ENCODE data around the gene FGF12. TPM values are rescaled to one million over a fixed set of nuclear protein-coding genes. Genes with fewer than 3 reads are reported as not detected.

The FGF12 gene
- total RNA-seq, 4 donors from 2014 or later = 0.54 to 6.3 (median 3.9) TPM

DNA sequence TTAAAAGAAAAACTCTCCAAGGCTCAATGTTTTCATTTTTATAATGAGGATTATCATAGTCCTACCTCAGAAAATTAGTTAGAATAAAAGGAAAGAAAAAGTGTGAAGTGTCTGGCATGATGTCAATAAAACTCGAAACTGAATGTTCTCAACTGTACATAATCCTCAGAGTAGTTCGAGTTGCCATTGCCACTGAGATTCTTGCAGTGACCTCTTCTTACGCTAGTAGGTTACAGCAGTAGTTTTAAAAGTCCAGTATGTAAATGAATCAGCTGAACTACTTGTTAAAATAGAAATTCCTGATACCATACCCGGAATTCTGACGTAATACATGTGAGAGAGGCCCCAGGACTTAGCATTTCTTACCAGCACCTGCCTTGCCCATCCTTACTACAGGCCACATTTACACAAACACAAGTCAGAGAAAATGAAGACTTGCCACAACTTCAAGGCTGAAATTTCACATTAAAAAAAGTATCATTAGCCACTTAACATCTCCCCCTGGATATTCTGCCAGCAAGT, 502.6 kb downstream of the FGF12 start:
- Histone ChIP-seq H3K27me3 (no peaks in the 10 kb centered on the region), H3K36me3 (no peaks in the 10 kb centered on the region), H3K4me1 (no peaks in the 10 kb centered on the region), H3K4me3 (replicated peaks in 1 of 3) (no peak overlapping the region), H3K27ac (no peak overlapping the region), H3K9me3 (no peaks in the 10 kb centered on the region)
- no peak for DNase-seq
- TF ChIP-seq, protein P1, sequence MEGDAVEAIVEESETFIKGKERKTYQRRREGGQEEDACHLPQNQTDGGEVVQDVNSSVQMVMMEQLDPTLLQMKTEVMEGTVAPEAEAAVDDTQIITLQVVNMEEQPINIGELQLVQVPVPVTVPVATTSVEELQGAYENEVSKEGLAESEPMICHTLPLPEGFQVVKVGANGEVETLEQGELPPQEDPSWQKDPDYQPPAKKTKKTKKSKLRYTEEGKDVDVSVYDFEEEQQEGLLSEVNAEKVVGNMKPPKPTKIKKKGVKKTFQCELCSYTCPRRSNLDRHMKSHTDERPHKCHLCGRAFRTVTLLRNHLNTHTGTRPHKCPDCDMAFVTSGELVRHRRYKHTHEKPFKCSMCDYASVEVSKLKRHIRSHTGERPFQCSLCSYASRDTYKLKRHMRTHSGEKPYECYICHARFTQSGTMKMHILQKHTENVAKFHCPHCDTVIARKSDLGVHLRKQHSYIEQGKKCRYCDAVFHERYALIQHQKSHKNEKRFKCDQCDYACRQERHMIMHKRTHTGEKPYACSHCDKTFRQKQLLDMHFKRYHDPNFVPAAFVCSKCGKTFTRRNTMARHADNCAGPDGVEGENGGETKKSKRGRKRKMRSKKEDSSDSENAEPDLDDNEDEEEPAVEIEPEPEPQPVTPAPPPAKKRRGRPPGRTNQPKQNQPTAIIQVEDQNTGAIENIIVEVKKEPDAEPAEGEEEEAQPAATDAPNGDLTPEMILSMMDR (IDR thresholded peaks at IDR 0.05) = no peak
- TF ChIP-seq POLR2A (IDR thresholded peaks at IDR 0.05) = no peak
- intact Hi-C loops (cut with DNase I) = no loop called here
- 56 to 61% methylated on average over 5 of the region's 5 CpGs for WGBS, 2 donors

DNA sequence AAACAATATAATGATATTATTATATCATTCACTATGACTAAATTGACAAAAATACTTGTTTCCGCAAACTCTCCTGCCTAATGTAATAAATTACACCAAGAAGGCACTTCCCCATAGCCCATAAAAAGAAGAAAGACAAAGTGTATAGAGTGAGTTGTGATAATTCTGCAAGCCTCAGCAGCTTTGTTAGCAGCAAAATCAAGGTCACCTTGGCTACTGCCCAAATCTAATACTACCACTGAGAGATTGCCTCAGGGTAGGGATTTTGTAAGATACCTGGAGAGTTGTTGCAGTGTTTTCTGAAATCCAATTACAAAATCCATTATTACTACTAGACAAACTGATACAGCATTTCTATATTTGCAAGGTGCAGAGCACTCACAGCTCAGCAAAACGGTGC, 503.5 kb downstream of the FGF12 start:
- no peak for DNase-seq
- H3K36me3 ChIP-seq = no peaks in the 10 kb centered on the region
- H3K27ac ChIP-seq = no peak overlapping the region
- TF ChIP-seq POLR2A (IDR thresholded peaks at IDR 0.05) = no peak
- TF ChIP-seq, protein P1 (IDR thresholded peaks at IDR 0.05) = no peak
- no peak overlapping the region for H3K4me3 ChIP-seq (replicated peaks in 1 of 3)
- H3K4me1 ChIP-seq = no peaks in the 10 kb centered on the region
- 82 to 85% methylated on average over 2 of the region's 2 CpGs for WGBS, 2 donors
- no peaks in the 10 kb centered on the region for H3K9me3 ChIP-seq
- intact Hi-C loops (cut with DNase I) = no loop called here
- H3K27me3 ChIP-seq = no peaks in the 10 kb centered on the region

GRCh38 chr3:192220915-192221314, 506.4 kb downstream of the FGF12 start:
- DNase-seq = no peak
- H3K4me3 ChIP-seq (replicated peaks in 1 of 3) = no peak overlapping the region
- TF ChIP-seq, protein P1 (IDR thresholded peaks at IDR 0.05) = no peak
- TF ChIP-seq POLR2A (IDR thresholded peaks at IDR 0.05) = no peak
- 81 to 90% methylated on average over 1 of the region's 1 CpG for WGBS, 2 donors
- H3K36me3 ChIP-seq = no peaks in the 10 kb centered on the region
- H3K27me3 ChIP-seq = no peaks in the 10 kb centered on the region
- no peak overlapping the region for H3K27ac ChIP-seq
- no peaks in the 10 kb centered on the region for H3K9me3 ChIP-seq
- intact Hi-C loops (cut with DNase I) = no loop called here
- peaks cover 0 to 4% of the 10 kb centered on the region in 2 donors for H3K4me1 ChIP-seq

GRCh38 chr3:192219926-192220325, 507.4 kb downstream of the FGF12 start:
- TF ChIP-seq, protein P1 (IDR thresholded peaks at IDR 0.05) = no peak
- TF ChIP-seq POLR2A (IDR thresholded peaks at IDR 0.05) = no peak
- Histone ChIP-seq H3K27me3 (no peaks in the 10 kb centered on the region), H3K4me1 (peaks cover 0 to 8% of the 10 kb centered on the region in 2 donors), H3K27ac (no peak overlapping the region), H3K36me3 (no peaks in the 10 kb centered on the region), H3K9me3 (no peaks in the 10 kb centered on the region), H3K4me3 (replicated peaks in 1 of 3) (no peak overlapping the region)
- no peak for DNase-seq
- intact Hi-C loops (cut with DNase I) = no loop called here

DNA sequence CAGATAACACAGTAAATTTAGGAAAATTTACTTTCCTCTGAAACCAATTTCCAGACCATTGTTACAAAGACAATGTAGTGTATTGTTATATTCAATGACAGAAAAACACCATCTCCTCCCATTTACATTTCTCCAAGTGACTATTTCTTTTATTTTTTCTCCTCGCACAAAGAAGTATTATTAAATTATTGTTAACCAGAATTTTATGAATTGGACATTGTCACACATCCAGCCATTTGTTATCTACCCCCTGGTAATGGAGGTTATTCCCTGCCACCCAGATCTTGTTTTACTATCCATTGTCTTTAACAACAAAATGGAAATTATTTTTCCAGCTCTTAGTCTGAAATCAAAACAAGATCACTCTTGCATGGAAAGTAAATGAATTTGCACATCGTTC, 511.3 kb downstream of the FGF12 start:
- no peaks in the 10 kb centered on the region for H3K27me3 ChIP-seq
- no peak for TF ChIP-seq POLR2A (IDR thresholded peaks at IDR 0.05)
- TF ChIP-seq, protein P1 (IDR thresholded peaks at IDR 0.05) = no peak
- intact Hi-C loops (cut with DNase I) = no loop called here
- no peak for DNase-seq
- H3K4me1 ChIP-seq = peaks cover 0 to 8% of the 10 kb centered on the region in 2 donors
- no peaks in the 10 kb centered on the region for H3K9me3 ChIP-seq
- H3K27ac ChIP-seq = no peak overlapping the region
- H3K36me3 ChIP-seq = no peaks in the 10 kb centered on the region
- H3K4me3 ChIP-seq (replicated peaks in 1 of 3) = no peak overlapping the region
- 83 to 86% methylated on average over 2 of the region's 2 CpGs for WGBS, 2 donors
